ENCODE data around the gene SBSN. TPM values are rescaled to one million over a fixed set of nuclear protein-coding genes. Genes with fewer than 3 reads are reported as not detected.

Gene SBSN
- total RNA-seq, 1 experiment from 2014 or later: 0.30 TPM

DNA sequence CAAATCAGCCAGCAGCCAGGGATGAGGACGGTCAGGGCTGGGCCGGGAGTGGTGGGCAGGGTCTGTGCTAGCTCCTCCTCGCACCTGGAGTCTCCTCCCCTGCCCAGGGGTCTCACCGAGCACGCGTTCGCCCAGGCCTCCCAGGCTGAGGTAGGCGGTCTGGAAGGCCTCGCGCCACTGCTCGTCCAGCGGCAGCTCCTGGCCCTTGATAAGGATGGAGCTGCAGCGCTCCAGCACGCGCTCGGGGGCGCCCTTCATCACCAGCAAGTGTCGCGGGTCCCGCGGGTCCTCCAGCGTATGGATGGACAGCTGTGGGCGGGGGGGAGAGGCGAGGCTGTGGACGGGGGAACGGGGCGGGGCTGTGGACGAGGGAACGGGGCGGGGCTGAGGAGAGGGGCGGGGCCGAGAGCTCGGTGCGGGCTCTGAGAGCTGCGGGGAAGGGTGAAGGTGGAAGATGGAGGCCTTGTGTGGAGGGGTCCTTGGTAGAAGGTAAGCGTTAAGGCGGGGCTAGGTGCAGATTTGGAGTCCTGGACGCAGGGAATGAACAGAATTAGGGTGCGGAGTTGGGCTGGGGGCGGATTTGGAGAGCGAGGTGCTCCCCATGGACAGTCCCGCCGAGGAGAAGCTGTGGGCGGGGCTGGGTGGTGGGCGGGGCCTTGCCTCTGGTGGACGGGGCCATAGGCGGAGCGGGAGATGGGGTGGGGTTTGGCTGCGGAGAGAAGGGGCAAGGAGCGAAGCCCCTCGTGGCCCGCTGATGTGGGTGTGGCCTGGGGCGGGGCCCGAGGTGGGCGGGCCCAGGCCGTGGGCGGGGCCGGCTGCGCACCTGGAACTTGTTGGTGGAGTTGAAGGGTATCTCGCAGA, 29.7 kb upstream of the SBSN start:
- Histone ChIP-seq H3K4me3 (no peak overlapping the region), H3K9me3 (no peaks in the 10 kb centered on the region), H3K27me3 (peaks cover 19% of the 10 kb centered on the region), H3K36me3 (no peaks in the 10 kb centered on the region)
- peak; percentile 46 for DNase-seq

GRCh38 chr19:35556846-35557538, 28.9 kb upstream of the SBSN start:
- Histone ChIP-seq H3K4me3 (no peak overlapping the region), H3K27me3 (peaks cover 19% of the 10 kb centered on the region), H3K36me3 (no peaks in the 10 kb centered on the region), H3K9me3 (no peaks in the 10 kb centered on the region)
- DNase-seq: no peak

GRCh38 chr19:35556025-35556590, 28.0 kb upstream of the SBSN start:
- no peak for DNase-seq
- no peaks in the 10 kb centered on the region for H3K36me3 ChIP-seq

GRCh38 chr19:35555301-35556005, 27.3 kb upstream of the SBSN start:
- peaks cover 19% of the 10 kb centered on the region for H3K27me3 ChIP-seq
- no peaks in the 10 kb centered on the region for H3K9me3 ChIP-seq
- DNase-seq: peak; percentile 29
- no peaks in the 10 kb centered on the region for H3K36me3 ChIP-seq
- no peak overlapping the region for H3K4me3 ChIP-seq

More at GRCh38 chr19:35556025-35556590, 28.0 kb upstream of the SBSN start:
- H3K27me3 ChIP-seq: peaks cover 19% of the 10 kb centered on the region
- H3K9me3 ChIP-seq: no peaks in the 10 kb centered on the region
- H3K4me3 ChIP-seq: no peak overlapping the region

DNA sequence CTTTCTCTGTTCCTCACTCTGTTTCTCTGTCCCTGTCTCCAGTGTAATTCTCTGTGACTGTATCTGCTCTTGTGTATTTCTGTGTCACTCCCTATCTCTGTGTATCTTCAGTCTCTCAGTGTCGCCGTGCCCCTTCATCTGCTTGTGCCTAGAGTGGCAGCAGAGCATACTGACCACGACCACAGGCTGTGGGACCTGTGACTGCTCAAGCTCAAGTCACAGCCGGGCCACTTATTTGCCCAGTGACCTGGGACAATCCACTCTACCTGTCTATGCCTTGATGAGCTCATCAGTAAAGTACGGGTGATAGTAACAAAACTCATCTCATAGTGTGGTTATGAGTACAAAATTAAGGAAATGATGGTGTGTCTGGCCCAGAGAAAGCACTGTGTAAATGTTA, 26.0 kb upstream of the SBSN start:
- Histone ChIP-seq H3K9me3 (no peaks in the 10 kb centered on the region), H3K4me3 (no peak overlapping the region), H3K36me3 (peaks cover 7% of the 10 kb centered on the region; the same call in 1 of the 2 replicates), H3K27me3 (peaks cover 10% of the 10 kb centered on the region)
- DNase-seq: no peak

DNA sequence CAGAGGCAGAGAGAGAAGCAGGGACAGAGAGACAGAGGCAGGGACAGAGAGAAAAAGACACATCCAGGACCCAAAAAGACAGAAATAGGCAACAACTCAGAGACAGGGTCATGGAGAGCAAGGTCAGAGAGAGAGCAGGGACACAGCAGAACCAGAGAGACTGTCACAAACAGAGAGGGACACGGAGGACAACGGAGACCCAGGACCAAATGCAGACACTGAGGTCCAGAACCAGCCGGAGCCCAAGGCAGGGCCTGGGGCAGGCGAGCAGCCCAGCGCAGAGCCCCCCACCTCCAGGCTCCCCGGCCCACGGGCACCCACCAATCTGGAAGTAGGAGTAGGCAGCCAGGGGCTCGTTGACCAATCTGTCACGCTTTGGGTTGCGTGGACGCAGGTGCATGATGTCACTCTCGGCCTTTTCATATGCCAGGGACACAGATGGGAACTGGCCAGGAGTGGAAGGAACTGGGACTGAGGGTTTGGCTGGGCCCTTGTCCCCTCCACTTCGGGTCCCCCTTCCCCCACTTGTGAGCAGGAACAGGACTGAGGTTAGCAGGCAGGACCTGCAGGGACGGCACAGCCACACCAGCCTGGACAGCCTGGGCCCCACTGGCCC, 25.4 kb upstream of the SBSN start:
- no peak overlapping the region for H3K4me3 ChIP-seq
- peaks cover 4% of the 10 kb centered on the region for H3K27me3 ChIP-seq
- peaks cover 12% of the 10 kb centered on the region; the same call in 1 of the 2 replicates for H3K36me3 ChIP-seq
- no peak for DNase-seq
- no peaks in the 10 kb centered on the region for H3K9me3 ChIP-seq

GRCh38 chr19:35552534-35553384, 24.6 kb upstream of the SBSN start:
- H3K36me3 ChIP-seq: peaks cover 19% of the 10 kb centered on the region
- no peaks in the 10 kb centered on the region for H3K9me3 ChIP-seq
- no peak for DNase-seq
- no peaks in the 10 kb centered on the region for H3K27me3 ChIP-seq
- no peak overlapping the region for H3K4me3 ChIP-seq

DNA sequence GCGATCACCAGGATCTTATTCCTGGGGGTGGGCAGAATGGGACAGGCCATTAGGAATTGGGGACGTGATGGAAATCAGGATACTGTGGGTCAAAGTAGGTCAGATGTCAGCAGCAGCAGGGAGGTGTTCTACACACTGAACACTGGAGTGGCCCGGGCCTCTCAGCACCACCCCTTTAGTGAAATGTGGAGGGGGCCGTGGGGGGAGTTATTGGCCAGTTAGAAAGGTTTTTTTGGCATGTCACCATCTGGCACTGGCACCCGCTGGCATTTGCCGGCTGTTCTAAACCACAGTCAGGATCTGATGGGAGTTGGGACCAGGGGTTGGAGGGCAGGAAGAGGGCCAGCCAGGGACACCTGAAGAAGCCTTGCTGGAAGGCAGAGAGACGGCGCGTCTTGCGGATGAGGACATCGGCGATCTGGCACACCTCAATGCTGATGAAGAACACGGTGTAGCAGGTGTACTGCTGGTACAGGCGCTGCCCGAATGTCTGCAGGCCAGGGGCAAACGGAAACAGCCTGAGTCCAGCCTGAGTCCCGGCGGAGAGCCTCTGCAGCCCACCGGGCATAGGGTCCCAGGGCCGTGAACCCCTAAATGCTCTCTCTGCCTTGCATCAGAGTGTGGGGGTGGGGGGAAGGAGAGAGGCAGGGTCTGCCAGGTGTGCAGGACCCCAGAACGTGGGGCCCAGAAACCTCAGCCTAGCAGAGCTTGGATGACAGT, 23.1 kb upstream of the SBSN start:
- no peaks in the 10 kb centered on the region for H3K27me3 ChIP-seq
- H3K4me3 ChIP-seq: no peak overlapping the region
- peaks cover 34% of the 10 kb centered on the region for H3K36me3 ChIP-seq
- DNase-seq: no peak
- H3K9me3 ChIP-seq: no peaks in the 10 kb centered on the region

DNA sequence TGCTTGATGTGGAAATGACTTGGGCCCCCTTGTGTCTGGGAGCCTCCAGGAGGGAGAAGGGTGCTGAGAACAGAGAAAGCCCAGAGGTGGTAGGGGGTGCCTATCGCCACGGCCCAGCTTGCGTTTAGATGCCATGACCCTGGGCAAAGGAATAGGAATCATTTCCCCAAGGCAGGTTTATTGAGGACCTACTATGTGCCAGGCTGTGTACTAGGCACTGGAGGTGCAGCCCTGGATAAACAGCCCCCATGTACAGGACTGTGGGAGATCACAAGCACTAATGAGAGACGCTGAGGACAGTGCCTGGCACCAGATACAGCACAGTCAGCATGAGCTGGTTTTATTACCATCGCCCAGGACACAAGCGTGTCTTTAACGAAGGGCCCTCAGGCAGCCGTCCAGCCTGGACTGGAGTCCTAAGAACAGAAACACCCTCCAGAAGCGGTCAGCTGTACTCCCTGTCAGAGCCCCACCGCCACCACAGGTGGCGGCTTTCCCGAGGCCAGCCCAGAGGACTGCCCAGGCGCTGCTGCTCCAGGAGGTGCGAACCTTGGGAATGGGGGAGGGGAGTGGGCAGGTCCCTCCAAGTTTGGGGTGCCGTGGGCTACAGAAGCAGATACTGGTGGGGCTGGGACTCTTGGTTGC, 21.9 kb upstream of the SBSN start:
- H3K36me3 ChIP-seq: peaks cover 34% of the 10 kb centered on the region
- H3K9me3 ChIP-seq: no peaks in the 10 kb centered on the region
- no peak overlapping the region for H3K4me3 ChIP-seq

GRCh38 chr19:35549174-35549788, 21.2 kb upstream of the SBSN start:
- H3K4me3 ChIP-seq: no peak overlapping the region
- no peaks in the 10 kb centered on the region for H3K9me3 ChIP-seq
- H3K36me3 ChIP-seq: peaks cover 36% of the 10 kb centered on the region
- no peak for DNase-seq
- H3K27me3 ChIP-seq: no peaks in the 10 kb centered on the region

More for the DNA sequence above, 21.9 kb upstream of the SBSN start:
- no peaks in the 10 kb centered on the region for H3K27me3 ChIP-seq
- DNase-seq: no peak

DNA sequence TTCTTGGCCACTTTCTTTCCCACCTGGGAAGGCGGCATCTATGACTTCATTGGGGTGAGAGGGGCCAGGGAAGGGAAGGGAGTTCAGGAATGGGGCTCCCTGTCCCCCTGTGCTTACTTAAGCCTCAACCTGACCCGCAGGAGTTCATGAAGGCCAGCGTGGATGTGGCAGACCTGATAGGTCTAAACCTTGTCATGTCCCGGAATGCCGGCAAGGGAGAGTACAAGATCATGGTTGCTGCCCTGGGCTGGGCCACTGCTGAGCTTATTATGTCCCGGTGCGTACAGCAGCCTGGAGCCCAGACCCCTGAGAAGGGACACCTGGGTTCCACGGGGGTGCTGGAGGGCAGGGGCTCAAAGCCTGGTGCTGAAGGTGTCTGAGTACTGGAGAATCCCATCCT, 18.4 kb upstream of the SBSN start:
- Histone ChIP-seq H3K4me3 (peak overlapping the region; percentile 74), H3K27me3 (no peaks in the 10 kb centered on the region), H3K36me3 (peaks cover 53% of the 10 kb centered on the region), H3K9me3 (no peaks in the 10 kb centered on the region)
- no peak for DNase-seq

- peak; percentile 75 for DNase-seq
- Histone ChIP-seq H3K9me3 (no peaks in the 10 kb centered on the region), H3K4me3 (peak overlapping the region; percentile 74), H3K36me3 (peaks cover 53% of the 10 kb centered on the region), H3K27me3 (no peaks in the 10 kb centered on the region)
Measured at GRCh38 chr19:35545855-35546381, 17.8 kb upstream of the SBSN start.

DNA sequence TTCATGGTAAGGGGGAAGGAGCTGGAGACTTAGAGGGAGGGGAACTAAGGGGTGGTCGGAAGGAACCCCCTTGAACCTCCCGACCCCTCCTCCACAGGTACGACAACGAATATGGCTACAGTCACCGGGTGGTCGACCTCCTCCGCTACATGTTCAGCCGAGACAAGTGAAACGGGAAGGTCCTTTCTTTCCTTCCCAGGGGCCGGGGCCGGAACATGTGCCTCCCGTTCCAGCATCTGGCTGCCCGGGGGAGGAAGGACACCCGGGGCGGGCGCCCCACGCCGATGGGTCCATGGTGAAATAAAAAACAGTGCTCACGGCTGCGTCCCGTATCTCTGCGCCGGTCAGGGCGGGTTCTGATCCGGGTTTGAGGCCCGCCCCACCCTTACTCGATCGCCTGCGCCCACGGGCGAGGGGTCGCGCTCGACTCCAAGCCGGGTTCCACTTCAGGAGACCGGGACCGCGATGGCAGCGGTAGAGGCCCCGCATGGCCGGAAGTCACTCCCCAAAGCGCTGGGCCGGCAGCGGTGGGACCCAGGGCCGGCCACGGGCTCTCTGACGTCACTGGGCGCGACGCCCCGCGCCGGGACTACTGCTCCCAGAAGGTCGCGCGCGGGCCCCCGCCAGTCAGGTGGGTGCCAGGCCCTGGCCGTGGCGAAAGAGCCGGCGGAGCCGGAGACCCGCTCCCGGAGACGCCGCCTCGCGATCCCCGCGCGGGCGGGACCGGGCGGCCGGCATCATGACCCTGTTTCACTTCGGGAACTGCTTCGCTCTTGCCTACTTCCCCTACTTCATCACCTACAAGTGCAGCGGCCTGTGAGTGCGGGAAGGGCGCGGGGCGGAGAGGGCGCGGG, 17.1 kb upstream of the SBSN start, which contains the start of gene TMEM147:
TSS of gene TMEM147 (plus strand) at position 626 of the 854 bp plus-strand sequence. CDS start at position 740, 114 bp downstream.
- DNase-seq: peak; percentile 97
- Histone ChIP-seq H3K9me3 (no peaks in the 10 kb centered on the region), H3K27me3 (no peaks in the 10 kb centered on the region), H3K4me3 (peak within 1 kb of the TSS; percentile 74), H3K36me3 (peaks cover 53% of the 10 kb centered on the region)
